Activated B cell treated with CpG ODN at 0.5 μM for 24 hours (primary cell): ENCODE measurements around the gene SLC41A3. TPM values are rescaled to one million over a fixed set of nuclear protein-coding genes. Genes with fewer than 3 reads are reported as not detected.

ENCODE experiments used
- ATAC-seq: fragments of 200-7000 bp; cut with Tn5 transposase; one replicate; pipeline ENCODE4 v1.10.0; 2021; ENCODE audit warnings: low read depth, mild to moderate bottlenecking, moderate library complexity
- CTCF ChIA-PET: fragments of 350-600 bp; sonication (Branson Sonifier 250); formaldehyde crosslinking; loops from one replicate; lab custom pipeline; 2021; ENCODE audit warnings: antibody characterized with exemption; lab: Charles Lee
- POLR2A ChIA-PET: fragments of 350-600 bp; sonication (Branson Sonifier 250); formaldehyde crosslinking; loops from one replicate; lab custom pipeline; 2021; ENCODE audit warnings: antibody characterized with exemption; lab: Charles Lee
- DNase-seq: peaks from one replicate; pipeline ENCODE4 v3.0.0; 2022
- H3K27ac Mint-ChIP-seq: one replicate; pipeline ENCODE4 v1.8.0; 2020; ENCODE audit warnings: mixed read lengths
- H3K27me3 Mint-ChIP-seq: one replicate; pipeline ENCODE4 v1.8.0; 2021; ENCODE audit warnings: mixed read lengths
- H3K36me3 Mint-ChIP-seq: one replicate; pipeline ENCODE4 v1.8.0; 2021; ENCODE audit warnings: low read depth, mixed read lengths
- H3K4me1 Mint-ChIP-seq: one replicate; pipeline ENCODE4 v1.8.0; 2021; ENCODE audit warnings: mixed read lengths
- H3K4me3 Mint-ChIP-seq: one replicate; pipeline ENCODE4 v1.8.0; 2020; ENCODE audit warnings: mild to moderate bottlenecking, mixed read lengths
- H3K9me3 Mint-ChIP-seq: one replicate; pipeline ENCODE4 v1.8.0; 2020; ENCODE audit warnings: mixed read lengths
- CTCF ChIP-seq: fragments of 200-600 bp; IDR thresholded peaks from one replicate; pipeline ENCODE4 v1.8.0; 2022; ENCODE audit warnings: antibody characterized with exemption, mild to moderate bottlenecking
- intact Hi-C: fragments of 100-400 bp; cut with micrococcal nuclease; formaldehyde crosslinking; loops from one replicate; pipeline ENCODE4 v1.15.1; 2024
- total RNA-seq: library from RNA; stranded (reverse); gene quantifications from 2 replicates; pipeline ENCODE4 v1.2.3, GENCODE V29; 2022

SLC41A3 gene
- total RNA-seq, 1 donor from 2014 or later = 36.2 TPM

GRCh38 chr3:126125341-126125740, 41.4 kb upstream of the SLC41A3 start:
- DNase-seq (peak; percentile 7), ATAC-seq (no peak)
- TF ChIP-seq CTCF = no peak
- Mint-ChIP-seq H3K27ac (no peak overlapping the region), H3K9me3 (no peaks in the 10 kb centered on the region), H3K36me3 (no peaks in the 10 kb centered on the region), H3K4me3 (no peak overlapping the region), H3K27me3 (no peaks in the 10 kb centered on the region), H3K4me1 (no peaks in the 10 kb centered on the region)
- intact Hi-C loops = no loop called here
- ChIA-PET POLR2A (no interaction called here), CTCF (no interaction called here)

GRCh38 chr3:126124896-126125295, 41.0 kb upstream of the SLC41A3 start:
- no peak for ATAC-seq
- intact Hi-C loops = no loop called here
- Mint-ChIP-seq H3K27ac (no peak overlapping the region), H3K9me3 (no peaks in the 10 kb centered on the region), H3K4me3 (no peak overlapping the region), H3K4me1 (no peaks in the 10 kb centered on the region), H3K27me3 (no peaks in the 10 kb centered on the region), H3K36me3 (no peaks in the 10 kb centered on the region)
- no peak for DNase-seq
- POLR2A ChIA-PET = no interaction called here
- CTCF ChIA-PET = no interaction called here
- TF ChIP-seq CTCF = no peak

GRCh38 chr3:126124148-126124868, 40.4 kb upstream of the SLC41A3 start:
- CTCF ChIA-PET = no interaction called here
- Mint-ChIP-seq H3K4me1 (no peaks in the 10 kb centered on the region), H3K36me3 (no peaks in the 10 kb centered on the region), H3K9me3 (no peaks in the 10 kb centered on the region), H3K27me3 (peaks cover 3% of the 10 kb centered on the region), H3K4me3 (no peak overlapping the region), H3K27ac (no peak overlapping the region)
- peak; percentile 6 for DNase-seq
- intact Hi-C loops = no loop called here
- POLR2A ChIA-PET = no interaction called here
- TF ChIP-seq CTCF = no peak
- no peak for ATAC-seq

GRCh38 chr3:126121632-126122031, 37.7 kb upstream of the SLC41A3 start:
- TF ChIP-seq CTCF = no peak
- ChIA-PET CTCF (interaction anchor here (0.7 kb wide), 1 partner anchor 12 kb away, joined by 3 read pairs; no protein-coding TSS in a partner anchor), POLR2A (no interaction called here)
- H3K27me3 Mint-ChIP-seq = peaks cover 3% of the 10 kb centered on the region
- ATAC-seq (no peak), DNase-seq (no peak)
- H3K27ac Mint-ChIP-seq = no peak overlapping the region
- H3K4me1 Mint-ChIP-seq = no peaks in the 10 kb centered on the region
- no peaks in the 10 kb centered on the region for H3K9me3 Mint-ChIP-seq
- no peaks in the 10 kb centered on the region for H3K36me3 Mint-ChIP-seq
- intact Hi-C loops = no loop called here
- no peak overlapping the region for H3K4me3 Mint-ChIP-seq

- Mint-ChIP-seq H3K27me3 (peaks cover 3% of the 10 kb centered on the region), H3K4me3 (no peak overlapping the region), H3K36me3 (no peaks in the 10 kb centered on the region), H3K27ac (no peak overlapping the region), H3K9me3 (no peaks in the 10 kb centered on the region), H3K4me1 (no peaks in the 10 kb centered on the region)
- DNase-seq (peak; percentile 4), ATAC-seq (no peak)
- intact Hi-C loops = no loop called here
- ChIA-PET POLR2A (no interaction called here), CTCF (no interaction called here)
- TF ChIP-seq CTCF = no peak
Observed at GRCh38 chr3:126121074-126121473, 37.1 kb upstream of the SLC41A3 start.
